HG03469 (cell line): ENCODE measurements around the gene GRAP2.
"Not testable (repeated sequence)": the region's sequence is repeated elsewhere in the genome, so short reads cannot be mapped to it uniquely, and the experiment has no call there.

ENCODE experiments used
- ATAC-seq: cut with Tn5 transposase; IDR thresholded peaks from one replicate; pipeline ENCODE4 v1.9.1; 2021; ENCODE audit warnings: mild to moderate bottlenecking, moderate library complexity, moderate number of reproducible peaks; ENCODE audit not compliant: unreplicated experiment

Gene GRAP2

DNA sequence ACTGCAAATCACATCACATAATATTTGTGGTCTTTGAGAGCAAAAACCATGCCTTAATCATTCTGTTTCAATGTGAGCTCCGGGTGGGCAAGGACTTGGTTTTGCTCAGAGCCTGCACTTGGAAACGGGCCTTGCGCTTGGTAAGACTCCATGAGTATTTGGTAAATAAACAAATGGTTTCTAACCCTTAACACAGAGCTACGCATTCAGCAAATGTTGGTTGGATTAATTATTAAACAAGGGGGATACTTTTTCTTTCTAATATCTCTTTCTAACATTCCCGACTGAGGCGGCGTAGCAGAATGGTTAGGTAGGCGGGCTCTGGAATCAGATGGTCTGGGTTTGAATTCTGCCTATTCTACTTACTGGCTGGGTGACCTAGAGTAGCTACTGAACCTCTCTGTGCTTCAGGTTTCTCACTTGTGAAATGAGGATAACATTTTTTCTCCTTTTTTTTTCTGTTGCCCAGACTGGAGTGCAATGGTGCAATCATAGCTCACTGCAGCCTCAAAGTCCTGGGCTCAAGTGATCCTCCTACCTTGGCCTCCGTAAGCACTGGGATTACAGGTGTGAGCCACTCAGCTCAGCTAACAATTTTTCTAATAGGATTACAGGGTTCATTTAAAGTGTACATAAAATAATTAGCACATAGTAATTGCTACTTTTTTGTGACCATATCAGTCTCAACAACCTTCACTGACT, 90.4 kb downstream of the GRAP2 start:
- no peak for ATAC-seq

DNA sequence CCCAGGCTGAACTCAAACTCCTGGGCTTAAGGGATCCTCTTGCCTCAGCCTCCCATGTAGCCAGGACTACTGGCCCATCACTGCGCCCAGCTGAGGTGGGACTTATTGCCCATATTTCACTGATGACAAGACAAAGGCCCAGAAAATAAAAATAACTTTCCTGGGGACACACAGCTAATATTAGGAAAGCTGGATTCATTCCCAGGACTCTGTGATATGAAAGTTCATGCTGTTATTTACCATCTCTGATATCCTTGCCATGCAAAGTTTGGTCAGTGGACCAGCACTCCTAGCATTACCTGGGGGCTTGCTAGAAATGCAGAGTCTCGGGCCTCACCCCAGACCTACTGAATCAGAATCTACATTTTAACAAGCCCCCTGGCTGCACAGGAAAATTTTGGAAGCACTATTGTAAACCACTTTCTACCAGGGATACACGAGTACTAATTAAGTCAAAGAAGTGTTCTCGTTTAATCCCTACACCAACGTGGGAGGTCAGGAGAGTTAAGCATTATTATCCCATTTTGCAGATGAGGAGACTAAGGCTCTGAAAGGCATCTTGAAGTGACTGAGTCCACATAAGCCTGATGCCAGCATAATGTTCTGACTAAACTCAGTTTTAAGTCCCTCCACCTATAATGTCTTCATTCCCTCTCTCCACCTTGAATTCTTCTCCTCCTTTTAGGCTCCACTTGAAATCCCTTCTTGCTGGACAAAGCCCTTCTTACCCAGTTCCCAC, 91.4 kb downstream of the GRAP2 start:
- no peak for ATAC-seq

DNA sequence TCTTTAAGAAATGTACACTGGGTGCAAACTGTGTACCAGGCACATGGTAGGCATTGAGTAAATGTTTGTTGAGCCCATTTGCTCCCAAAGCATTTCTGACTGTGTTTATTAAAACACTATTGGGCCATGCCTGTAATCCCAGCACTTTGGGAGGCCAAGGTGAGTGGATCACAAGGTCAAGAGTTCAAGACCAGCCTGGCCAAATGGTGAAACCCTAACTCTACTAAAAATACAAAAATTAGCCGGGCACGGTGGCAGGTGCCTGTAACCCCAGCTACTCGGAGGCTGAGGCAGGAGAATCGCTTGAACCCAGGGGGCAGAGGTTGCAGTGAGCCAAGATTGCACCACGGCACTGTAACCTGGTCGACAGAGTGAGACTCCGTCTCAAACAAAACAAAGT, 92.0 kb downstream of the GRAP2 start:
- ATAC-seq = not testable (repeated sequence)

DNA sequence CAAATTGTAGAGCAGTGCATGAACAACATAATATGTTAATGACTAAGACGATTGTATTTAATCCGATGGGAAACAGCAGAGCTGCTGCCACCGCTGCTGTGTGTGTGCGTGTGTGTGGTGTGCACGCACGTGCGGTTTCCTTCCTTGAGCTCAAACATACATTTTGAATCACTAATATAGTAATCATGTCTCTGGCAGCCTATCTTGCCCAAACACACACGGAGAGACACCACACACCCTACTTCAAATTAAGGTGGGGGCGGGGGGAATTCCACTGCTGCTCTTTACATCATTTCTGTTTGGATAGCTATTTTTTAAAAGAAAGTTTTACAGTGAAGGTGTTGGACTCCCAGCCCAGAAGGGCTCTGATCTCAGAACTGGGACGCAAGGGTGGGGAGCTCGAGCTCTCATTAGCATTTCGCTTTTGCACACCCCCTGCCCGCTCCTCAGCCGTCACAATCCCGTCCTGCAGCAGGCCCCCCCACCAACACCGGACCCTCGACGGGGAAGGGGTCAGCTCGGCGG, 93.2 kb downstream of the GRAP2 start:
- ATAC-seq = no peak

DNA sequence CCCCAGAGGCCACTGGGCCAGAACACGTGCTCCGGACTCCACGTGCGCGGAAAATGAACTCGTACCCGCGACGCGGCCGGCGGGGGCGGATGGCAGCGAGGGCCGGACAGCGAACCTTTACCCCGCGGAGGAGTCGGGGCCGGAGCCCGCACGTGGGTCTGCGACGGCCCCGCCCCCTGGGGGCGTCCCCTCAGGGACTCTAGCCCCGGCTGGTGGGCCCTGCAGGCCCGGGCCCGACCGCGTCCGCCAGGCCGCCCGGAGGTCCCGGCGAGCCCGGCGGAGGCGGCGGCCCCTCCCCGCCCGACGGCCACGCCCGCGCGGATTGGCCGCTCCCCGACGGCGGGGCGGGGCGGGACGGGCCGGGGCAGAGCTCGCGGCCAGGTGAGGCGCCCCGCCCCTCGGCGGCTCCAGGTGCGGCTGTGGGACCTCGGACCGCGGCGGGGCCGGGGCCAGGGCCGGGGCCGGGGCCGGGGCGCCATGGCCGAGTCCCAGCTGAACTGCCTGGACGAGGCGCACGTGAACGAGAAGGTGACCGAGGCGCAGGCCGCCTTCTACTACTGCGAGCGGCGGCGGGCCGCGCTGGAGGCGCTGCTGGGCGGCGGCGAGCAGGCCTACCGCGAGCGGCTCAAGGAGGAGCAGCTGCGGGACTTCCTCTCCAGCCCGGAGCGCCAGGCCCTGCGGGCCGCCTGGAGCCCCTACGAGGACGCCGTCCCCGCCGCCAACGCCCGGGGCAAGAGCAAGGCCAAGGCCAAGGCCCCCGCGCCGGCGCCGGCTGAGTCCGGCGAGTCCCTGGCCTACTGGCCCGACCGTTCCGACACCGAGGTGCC, 93.9 kb downstream of the GRAP2 start, which contains the start of gene FAM83F:
FAM83F (plus strand) TSS at position 389 of the 827 bp plus-strand sequence; CDS start at position 478, 89 bp downstream.
- ATAC-seq = no peak

DNA sequence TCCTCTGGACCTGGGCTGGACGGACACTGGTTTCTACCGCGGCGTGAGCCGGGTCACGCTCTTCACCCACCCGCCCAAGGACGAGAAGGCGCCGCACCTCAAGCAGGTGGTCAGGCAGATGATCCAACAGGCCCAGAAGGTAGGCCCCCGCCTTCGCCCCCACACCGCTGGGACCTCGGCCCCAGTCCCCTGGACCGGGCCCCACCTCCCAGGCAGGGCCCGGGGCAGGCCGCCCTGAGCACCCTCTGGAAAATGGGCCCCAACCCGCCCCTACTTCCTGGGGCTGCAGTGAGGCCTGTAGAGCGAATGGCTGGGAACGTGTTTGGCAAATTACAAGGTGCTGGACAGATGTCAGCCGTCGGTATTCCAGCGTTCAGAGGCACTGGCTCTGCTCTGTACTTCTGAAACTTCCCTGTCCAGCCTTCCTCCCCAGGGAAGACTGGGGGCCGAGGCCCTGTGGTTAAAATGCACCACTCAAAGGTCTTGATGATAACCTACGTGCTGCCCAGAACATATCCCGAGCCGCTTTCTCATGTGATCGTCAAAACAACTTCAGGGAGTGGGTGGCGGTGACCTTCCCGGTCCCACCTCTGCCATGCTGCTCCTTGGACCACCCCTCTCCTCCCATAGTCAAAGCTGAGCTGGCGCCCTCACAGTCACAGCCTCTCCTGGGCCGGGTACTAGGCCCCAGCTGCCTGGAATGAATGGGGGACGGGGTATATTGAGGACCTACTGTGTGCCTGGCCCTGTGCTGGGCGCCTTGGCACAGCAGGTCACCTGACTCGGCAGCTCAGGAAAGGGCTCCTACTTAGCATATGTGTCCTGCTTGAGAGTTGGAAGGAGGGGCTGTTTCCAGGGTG, 94.7 kb downstream of the GRAP2 start:
- ATAC-seq = no peak

DNA sequence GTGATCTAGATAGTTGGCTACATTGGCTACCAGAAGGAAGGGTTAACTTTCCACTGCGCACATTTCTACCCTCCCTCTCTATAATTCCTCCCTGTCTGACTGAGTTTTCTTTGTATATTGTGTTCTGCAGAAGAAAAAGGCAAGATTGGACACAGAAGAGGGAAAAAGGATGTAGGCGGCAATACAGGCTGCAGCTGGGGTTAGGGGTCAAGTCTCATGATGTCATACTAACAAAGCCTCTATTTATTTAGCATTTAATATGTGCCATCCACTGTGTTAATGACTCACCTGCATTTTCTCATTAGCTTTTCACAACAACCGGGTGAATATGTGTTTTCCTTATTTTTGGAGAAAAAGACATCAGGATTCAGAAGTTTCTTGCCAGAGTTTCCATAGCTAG, 95.8 kb downstream of the GRAP2 start:
- no peak for ATAC-seq

DNA sequence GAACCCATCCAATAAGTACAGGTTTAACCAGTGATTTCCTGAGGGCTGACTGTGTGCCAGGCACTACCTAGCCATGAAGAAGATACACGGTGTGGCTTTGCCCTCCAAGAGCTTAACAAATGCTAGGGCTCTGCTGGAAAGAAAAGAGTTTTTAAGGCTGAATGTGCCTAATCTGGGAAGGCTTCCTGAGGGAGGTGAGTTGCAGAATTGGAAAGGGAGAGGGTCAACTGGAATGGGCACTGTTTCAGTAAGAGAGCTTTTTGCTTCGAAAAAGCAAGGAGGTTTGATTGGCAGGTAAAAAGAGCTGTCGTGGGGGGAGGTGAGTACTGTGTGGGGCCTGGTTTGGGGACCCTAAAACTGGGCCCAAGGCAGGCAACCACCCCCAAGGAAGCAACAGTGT, 96.5 kb downstream of the GRAP2 start:
- no peak for ATAC-seq

DNA sequence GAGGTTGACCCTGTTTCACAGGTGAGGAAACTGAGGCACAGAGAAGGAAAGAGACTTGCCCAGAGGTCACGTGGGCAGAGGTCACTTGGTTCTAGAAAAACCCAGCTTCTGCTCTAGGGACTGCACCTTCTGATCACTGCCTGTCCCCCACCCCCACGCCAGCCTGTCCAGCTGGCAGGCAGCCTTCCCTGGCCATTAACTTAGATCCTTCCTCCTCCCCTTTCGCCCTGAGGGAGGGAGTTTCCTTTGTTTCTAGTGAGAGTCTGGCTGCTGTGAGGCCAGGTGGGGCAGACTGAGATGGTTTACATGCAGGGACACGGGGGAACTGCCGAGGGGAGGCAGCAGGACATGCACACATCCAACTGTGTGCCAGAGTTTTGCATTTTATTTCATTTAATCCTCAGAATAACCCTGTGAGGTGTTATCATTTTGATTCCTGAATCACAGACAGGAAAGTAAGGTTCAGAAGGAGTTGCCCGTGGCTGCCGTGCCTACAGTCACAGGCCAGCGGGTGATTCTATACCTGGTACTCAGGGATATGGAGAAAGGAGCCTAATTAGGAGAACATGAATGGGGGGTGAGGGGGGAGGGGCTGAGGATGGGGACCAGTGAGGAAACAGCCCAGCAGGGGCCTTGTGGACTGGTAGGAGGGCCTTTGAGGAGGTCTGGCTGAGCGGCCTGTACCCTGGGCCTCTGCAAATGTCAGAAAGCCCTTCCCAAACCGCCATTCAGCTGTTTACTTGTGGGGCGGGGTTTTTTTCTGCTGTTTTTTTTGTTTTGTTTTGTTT, 97.2 kb downstream of the GRAP2 start:
- no peak for ATAC-seq

DNA sequence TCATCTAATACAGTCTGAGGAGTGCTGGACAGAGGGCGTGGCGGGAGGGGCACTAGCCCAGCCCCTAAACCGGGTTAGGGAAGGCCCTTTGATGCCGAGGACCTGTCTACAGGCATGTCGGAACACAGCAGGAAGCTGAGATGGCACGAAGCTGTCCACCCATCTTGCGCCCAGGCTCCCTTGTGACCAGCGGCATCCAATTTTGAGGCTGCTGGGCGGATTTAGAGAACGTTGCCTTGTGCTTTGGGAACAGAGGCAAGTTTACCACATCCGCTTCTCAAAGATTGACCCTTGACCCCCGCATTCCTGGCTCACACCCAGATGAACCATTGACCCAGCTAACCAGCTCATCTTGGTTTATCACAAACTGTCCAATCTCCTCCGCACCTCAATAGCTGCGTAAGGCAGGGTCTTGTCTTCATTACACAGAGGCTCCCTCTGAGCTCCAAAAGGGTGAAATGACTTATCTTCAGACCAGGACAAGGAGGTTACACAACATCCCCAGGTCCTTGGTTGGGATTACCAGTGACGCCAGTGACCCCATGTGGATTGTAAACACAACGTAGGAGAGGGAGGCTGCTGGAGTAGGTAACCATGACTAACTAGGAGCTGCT, 98.4 kb downstream of the GRAP2 start:
- ATAC-seq = no peak

DNA sequence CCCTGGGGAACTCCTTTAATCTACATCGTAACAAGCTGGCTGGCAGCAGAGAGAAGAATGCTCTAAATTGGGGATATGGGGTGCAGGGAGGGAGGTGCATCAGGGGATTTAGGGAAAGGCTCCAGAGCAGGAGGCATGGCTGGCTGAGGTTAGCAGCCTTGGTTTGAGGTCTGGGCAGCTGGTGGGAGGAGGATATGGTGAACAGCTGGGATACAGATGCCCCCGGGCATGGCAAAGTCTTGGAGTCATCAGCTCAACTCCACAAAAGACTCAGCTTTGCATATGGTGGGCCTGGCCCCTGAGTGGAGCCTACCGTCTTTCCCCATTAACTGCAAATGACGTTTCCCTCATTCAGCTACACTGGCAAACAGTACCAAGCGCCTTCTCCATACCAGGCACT, 99.3 kb downstream of the GRAP2 start:
- no peak for ATAC-seq

DNA sequence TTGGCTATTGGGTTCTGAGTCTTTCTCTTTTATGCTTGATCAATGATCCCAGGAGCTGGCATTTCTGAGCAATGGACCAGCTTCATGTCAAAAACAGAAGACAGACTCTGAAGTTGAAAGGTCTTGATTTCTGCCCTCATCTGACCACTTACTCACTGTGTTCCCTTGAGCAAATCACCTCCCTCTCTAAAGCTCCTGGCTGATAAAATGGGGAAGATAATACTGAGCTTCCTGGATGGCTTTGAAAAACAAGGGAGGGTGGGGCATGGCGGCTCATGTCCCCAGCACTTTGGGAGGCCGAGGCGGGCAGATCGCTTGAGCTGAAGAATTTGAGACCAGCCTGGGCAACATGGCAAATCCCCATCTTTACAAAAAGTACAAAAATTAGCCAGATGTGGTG, 100.2 kb downstream of the GRAP2 start:
- ATAC-seq = no peak

DNA sequence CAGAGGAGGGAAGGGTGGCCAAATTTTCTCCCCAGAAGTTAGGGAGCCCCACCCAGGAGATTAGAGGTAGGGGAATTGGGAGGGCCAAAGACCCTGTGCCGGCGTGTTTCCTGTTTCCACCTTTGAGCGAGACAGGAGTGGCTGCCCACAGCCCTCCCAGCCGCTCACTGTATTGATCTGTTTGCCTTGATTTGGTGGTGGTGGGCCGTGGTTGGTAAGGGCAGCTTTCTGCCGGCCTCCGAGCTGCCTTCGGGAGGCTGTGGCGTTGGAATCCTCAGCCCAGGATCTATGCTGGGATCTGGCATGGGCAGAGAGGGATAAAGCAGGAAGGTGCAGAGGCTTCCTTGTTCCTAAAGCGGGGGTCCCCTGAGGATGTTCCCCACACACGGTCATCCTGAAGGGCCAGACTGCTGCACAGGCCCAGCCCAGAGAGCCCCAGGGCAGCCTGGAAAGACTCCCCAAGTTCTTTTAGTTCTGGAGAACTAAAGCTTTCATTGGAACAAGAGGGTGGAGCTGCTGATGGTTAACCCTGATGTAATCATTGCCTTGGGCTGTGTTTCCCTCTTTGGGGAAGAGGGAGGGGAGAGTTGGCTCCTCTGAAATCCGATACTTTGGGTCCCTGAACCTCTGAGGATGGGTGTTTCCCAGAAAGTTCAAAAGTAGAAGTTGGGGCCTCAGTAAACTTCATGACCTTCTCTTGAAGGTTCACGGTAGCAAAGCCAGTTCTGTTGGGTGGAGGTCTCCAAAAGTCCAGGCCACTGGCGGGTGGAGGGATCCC, 101.1 kb downstream of the GRAP2 start:
- ATAC-seq = no peak

DNA sequence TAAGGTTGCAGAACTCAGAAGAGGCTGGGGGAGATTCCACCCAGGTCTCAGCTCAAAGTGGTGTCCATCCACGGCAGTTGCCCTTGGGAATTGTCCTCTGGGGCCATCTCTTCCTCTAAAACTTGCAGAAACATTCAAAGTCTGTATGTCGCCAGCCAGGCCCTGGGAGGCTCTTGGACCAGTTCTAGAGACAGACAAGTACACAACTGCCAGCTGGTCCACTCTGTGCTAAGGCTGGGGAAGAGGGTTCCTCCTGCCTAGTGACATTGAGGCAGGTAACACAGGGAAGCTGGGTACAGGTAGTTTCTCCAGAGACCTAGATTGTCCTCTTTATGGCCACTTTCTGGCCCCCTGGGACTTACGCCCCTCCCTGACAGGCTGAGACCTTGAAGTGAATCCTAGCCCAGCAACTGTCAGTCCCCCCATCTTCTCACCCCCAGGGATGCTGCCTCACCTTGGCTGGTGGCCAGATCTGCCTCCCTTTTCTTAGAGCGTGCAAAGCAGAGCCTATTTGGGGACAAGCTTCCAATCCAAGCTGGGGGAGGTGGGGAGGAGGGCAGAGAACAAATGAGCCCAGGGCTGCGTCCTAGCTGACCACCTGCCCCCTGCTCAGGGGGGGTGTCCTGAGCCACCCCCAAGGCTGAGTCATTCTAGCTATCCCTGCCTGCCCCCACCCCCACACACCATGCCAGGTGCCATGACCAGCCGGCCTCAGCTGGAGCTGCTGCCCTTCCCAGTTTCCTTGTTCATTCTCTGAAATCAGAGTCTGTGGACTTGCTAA, 102.2 kb downstream of the GRAP2 start:
- no peak for ATAC-seq

DNA sequence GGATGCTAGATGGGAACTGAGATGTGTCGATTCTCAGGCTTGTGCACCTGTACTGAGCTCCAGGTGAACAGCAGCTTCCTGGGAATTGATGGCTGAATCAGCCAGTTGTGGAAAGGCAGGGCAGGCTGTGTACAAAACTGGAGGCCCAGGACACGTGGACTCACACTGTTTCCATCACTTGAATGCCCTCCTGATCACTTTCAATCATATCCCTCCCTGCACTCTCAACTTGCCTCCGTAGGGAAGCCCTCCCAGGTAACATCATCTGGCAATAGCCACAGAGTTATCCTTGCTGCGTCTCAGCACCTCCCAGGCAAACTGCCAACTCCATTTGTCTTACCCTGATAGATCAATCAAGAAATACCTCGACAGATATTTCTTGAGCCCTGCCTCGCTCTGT, 104.0 kb downstream of the GRAP2 start:
- no peak for ATAC-seq

DNA sequence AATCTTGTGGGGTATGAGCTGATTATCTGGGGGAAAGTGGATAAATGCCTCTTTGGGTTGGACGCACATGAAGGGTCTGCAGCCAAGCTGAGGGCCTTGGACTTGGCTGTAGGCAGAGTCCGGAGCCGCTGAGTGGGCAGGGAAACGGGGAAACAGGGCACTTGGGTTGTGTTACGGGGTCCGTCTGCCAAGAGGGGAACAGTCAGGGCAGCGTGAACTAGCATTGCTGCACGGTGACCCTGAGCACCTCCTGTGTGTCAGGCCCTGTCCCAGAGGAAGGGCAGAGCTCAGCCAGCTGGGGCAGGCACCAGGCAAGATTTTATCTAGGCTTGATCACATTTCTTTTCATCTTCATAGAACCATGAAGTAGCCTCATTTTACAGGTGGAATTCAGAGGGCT, 105.8 kb downstream of the GRAP2 start:
- ATAC-seq = no peak

DNA sequence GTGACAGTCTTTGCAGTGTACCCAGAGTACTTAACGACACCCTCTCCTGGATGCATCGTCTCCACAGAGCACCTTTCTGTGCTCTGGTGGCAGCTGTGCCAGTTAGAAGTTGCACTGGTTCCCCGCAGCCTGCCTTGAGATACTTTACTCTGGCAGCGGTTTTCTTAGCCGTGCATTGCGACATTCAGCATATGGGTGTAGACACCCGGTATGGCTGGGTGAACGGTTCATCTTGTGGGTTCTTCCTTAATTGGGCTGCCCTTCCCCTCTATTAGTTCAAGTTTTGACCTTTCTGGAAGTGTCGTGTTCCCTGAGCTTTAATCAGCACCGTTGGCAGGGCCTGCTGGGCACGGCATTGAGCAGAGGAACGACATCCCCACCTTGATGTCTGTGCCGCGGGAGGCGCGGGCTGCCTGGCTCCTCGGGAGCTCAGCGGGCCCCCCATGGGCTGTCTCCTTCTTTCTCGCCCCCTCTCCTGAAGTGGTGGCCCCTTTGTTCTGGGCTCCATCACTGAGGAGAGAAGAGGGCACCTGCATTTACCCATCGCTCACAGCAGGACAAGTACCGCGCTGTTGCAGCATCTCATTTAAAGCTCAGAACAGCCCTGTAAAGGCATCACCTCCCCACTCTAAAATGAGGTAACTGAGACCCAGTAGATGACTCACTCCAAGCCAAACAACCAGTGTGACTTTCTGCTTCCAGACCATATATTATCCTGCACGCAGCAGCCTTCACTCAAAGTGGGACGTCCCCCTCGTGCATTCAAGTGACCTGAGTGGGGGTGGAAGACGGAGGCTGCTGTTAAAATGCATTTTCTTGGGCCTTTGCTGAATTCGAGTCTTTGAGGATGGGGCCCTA, 107.2 kb downstream of the GRAP2 start:
- no peak for ATAC-seq
